Esophagus muscularis mucosa (tissue), 4 donors: Measurements from ENCODE around the gene SART1.

Source experiments
- CTCF ChIP-seq, 3 experiments: fragments of 200-600 bp in 2 of 3; fragments of 450-650 bp in 1 of 3; sonication (generic) in 2 of 3; IDR thresholded peaks; one replicate each; pipeline ENCODE4 v1.5.1; 2017 to 2019; ENCODE audit warnings: antibody characterized with exemption in 3 of 3, mild to moderate bottlenecking in 2 of 3, moderate library complexity in 1 of 3
- EP300 ChIP-seq: sonication (generic); formaldehyde crosslinking; IDR thresholded peaks from one replicate; pipeline ENCODE4 v1.6.1; 2017; ENCODE audit warnings: antibody characterized with exemption
- POLR2A ChIP-seq: fragments of 450-650 bp; IDR thresholded peaks from one replicate; pipeline ENCODE4 v1.6.1; 2017; ENCODE audit warnings: antibody characterized with exemption, moderate library complexity, mild to moderate bottlenecking, low read depth
- POLR2AphosphoS5 ChIP-seq, 2 donors: sonication (generic); formaldehyde crosslinking; IDR thresholded peaks; one replicate each; pipeline ENCODE4 v1.6.1; 2017; ENCODE audit warnings: antibody characterized with exemption in 2 of 2

- TF ChIP-seq CTCF (IDR thresholded peaks at IDR 0.05) (no peak), POLR2A (no peak), EP300 (no peak), POLR2AphosphoS5 (IDR thresholded peaks at IDR 0.05) (no peak)
Observed at GRCh38 chr11:66015936-66016792, 54.6 kb downstream of the SART1 start.
